Tibial nerve (tissue), 4 donors: ENCODE measurements around the gene IGF2BP1. TPM values are rescaled to one million over a fixed set of nuclear protein-coding genes. Genes with fewer than 3 reads are reported as not detected.

Source experiments
- DNase-seq, 2 donors: peaks; one replicate each; pipeline ENCODE4 v3.0.0-alpha.2; 2019; ENCODE audit warnings: low spot score in 2 of 2
- H3K27ac ChIP-seq, 4 donors: fragments of 200-600 bp; sonication (generic) in 3 of 4; one replicate each; pipeline ENCODE4 v1.5.1; 2017 to 2019; ENCODE audit warnings: mild to moderate bottlenecking in 1 of 4
- H3K27me3 ChIP-seq, 2 donors: fragments of 200-600 bp; sonication (generic) in 1 of 2; one replicate each; pipeline versions ENCODE4 v1.5.1 to v1.6.0; 2017 to 2019
- H3K36me3 ChIP-seq, 3 donors: fragments of 200-600 bp; sonication (generic); one replicate each; pipeline ENCODE4 v1.5.1; 2018 to 2019
- H3K4me1 ChIP-seq, 4 donors: fragments of 200-600 bp; sonication (generic) in 3 of 4; one replicate each; pipeline ENCODE4 v1.5.1; 2017 to 2019
- H3K4me3 ChIP-seq, 4 donors: fragments of 200-600 bp; sonication (generic) in 3 of 4; one replicate each; pipeline ENCODE4 v1.5.1; 2017 to 2019; ENCODE audit warnings: mild to moderate bottlenecking in 1 of 4, moderate library complexity in 1 of 4
- H3K9me3 ChIP-seq, 4 donors: fragments of 200-600 bp; sonication (generic) in 3 of 4; one replicate each; pipeline ENCODE4 v1.5.1; 2017 to 2019
- EP300 ChIP-seq, 2 donors: sonication (generic); formaldehyde crosslinking; IDR thresholded peaks; one replicate each; pipeline ENCODE4 v1.6.1; 2017; ENCODE audit warnings: antibody characterized with exemption in 2 of 2, mild to moderate bottlenecking in 1 of 2
- POLR2A ChIP-seq, 2 donors: fragments of 450-650 bp; IDR thresholded peaks; one replicate each; pipeline ENCODE4 v1.6.1; 2017; ENCODE audit warnings: antibody characterized with exemption in 2 of 2, mild to moderate bottlenecking in 2 of 2, moderate library complexity in 2 of 2
- WGBS, 2 donors: methylation state at CpG; one replicate each; pipeline ENCODE4 v1.1.5; 2018; 5-methylcytosine and 5-hydroxymethylcytosine counted together
- total RNA-seq, 4 donors: library from RNA; depleted of rRNA; stranded (reverse); fragments of >200 nt; gene quantifications; one replicate each; pipeline ENCODE4 v1.1.0, GENCODE V29; 2016
- TF ChIP-seq, protein P1 (sequence below), 5 experiments: fragments of 200-600 bp in 3 of 5; fragments of 450-650 bp in 2 of 5; sonication (generic) in 3 of 5; IDR thresholded peaks; one replicate each; pipeline ENCODE4 v1.5.1; 2016 to 2019; ENCODE audit warnings: antibody characterized with exemption in 5 of 5, mild to moderate bottlenecking in 3 of 5, moderate library complexity in 2 of 5

IGF2BP1 gene
- total RNA-seq, 4 donors from 2014 or later, result not detected

DNA sequence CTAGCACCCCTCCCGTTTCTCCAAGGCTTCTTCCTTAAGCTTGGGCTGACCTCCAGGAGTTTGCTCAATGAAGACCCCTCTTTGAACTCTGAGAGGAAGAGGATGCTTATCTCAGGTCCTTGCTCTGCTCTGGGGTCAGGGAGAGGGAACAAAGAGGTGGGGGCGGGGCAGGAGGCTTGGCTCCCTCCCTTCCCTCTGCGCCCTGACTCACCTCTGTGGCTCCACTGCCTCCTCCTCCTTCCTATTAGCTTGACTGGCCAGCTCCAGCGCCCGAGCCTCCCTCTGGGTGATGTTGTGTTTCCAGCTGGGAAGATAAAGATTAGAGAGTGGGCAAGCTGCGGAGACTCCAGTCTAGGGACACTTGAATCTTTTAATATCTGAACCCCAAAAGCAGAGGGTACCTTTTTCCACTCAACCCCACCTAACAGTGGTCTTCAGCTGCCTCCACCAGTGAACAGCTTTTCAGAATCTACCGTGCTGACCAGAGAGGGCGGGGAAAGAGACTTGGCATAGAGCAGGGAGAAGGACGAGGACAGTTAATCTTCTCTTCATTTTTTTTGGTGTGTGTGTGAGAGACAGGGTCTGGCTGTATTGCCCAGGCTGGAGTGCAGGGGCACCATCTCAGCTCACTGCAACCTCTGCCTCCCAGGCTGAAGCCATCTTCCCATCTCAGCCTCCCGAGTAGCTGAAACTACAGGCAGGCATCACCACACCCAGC lies 35.5 kb upstream of the IGF2BP1 start:
- Histone ChIP-seq H3K4me3 (no peak overlapping the region), H3K27me3 (peaks cover 0 to 61% of the 10 kb centered on the region in 2 donors), H3K36me3 (no peaks in the 10 kb centered on the region), H3K27ac (no peak overlapping the region), H3K9me3 (no peaks in the 10 kb centered on the region), H3K4me1 (no peaks in the 10 kb centered on the region)
- TF ChIP-seq POLR2A (IDR thresholded peaks at IDR 0.05) (no peak), EP300 (IDR thresholded peaks at IDR 0.05) (no peak)
- TF ChIP-seq, protein P1, sequence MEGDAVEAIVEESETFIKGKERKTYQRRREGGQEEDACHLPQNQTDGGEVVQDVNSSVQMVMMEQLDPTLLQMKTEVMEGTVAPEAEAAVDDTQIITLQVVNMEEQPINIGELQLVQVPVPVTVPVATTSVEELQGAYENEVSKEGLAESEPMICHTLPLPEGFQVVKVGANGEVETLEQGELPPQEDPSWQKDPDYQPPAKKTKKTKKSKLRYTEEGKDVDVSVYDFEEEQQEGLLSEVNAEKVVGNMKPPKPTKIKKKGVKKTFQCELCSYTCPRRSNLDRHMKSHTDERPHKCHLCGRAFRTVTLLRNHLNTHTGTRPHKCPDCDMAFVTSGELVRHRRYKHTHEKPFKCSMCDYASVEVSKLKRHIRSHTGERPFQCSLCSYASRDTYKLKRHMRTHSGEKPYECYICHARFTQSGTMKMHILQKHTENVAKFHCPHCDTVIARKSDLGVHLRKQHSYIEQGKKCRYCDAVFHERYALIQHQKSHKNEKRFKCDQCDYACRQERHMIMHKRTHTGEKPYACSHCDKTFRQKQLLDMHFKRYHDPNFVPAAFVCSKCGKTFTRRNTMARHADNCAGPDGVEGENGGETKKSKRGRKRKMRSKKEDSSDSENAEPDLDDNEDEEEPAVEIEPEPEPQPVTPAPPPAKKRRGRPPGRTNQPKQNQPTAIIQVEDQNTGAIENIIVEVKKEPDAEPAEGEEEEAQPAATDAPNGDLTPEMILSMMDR (IDR thresholded peaks at IDR 0.05), result no peak
- 25 to 31% methylated on average over 10 of the region's 10 CpGs for WGBS, 2 donors
- DNase-seq, result no peak

DNA sequence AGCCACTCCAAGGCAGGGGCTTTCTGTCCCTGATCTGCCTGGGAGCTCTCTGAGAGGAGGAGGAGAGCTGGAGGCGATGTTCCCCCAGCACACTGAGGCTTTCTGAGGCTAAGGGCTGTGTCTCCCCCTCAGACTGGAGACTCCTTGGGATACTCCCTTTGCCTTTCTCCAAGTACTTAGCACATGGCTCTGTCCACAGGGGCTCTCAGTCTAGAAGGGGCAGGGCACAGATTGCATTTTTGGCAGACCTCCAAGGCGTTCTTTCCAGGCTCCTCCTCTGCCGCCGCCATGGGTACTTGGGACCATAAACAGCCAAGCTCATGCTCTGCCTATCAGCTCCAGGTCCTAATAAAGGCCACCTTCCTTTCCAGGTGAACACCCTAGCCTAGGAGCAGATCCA lies 27.0 kb upstream of the IGF2BP1 start:
- Histone ChIP-seq H3K4me3 (no peak overlapping the region), H3K36me3 (no peaks in the 10 kb centered on the region), H3K27me3 (peaks cover 0 to 79% of the 10 kb centered on the region in 2 donors), H3K9me3 (no peaks in the 10 kb centered on the region), H3K4me1 (peaks cover 0 to 3% (median 0%) of the 10 kb centered on the region in 4 donors), H3K27ac (no peak overlapping the region)
- DNase-seq, result no peak
- TF ChIP-seq EP300 (IDR thresholded peaks at IDR 0.05) (no peak), POLR2A (IDR thresholded peaks at IDR 0.05) (no peak)
- TF ChIP-seq, protein P1 (IDR thresholded peaks at IDR 0.05), result no peak
- WGBS, 2 donors, result 33 to 36% methylated on average over 4 of the region's 4 CpGs

DNA sequence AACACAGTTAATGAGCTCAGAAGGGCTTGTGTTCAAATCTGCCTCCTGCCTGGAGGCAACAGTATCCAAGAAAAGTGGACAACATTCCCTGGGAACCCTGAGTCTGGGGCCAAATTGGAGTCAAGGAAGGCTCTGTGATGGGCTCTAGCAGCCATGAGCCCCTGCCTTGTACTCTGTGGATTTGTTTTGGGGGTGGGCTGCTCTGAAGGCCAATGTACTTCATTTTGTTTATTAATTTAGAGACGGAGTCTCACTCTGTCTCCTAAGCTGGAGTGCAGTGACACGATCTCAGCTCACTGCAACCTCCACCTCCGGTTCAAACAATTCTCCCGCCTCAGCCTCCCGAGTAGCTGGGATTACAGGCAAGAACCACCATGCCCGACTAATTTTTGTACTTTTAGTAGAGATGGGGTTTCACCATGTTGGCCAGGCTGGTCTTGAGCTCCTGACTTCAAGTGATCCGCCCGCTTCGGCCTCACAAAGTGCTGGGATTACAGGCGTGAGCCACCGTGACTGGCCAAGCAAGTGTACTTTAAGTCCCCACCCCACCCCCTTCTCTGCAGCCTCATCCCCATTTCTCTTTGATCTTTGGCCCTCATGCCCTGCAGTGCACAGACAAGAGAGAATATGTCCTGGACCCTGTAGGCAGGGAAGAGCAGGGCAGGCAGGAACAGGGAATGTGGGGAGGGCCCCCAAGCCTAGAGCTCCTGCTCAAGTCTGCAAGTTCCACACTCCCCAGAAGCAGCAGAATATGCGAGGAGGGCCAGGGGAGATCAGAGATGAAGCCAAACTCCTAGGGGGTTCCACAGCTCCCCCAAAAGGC lies 26.1 kb upstream of the IGF2BP1 start:
- no peak for TF ChIP-seq EP300 (IDR thresholded peaks at IDR 0.05)
- TF ChIP-seq, protein P1 (IDR thresholded peaks at IDR 0.05), result no peak
- TF ChIP-seq POLR2A (IDR thresholded peaks at IDR 0.05), result no peak
- H3K4me3 ChIP-seq, result no peak overlapping the region
- no peaks in the 10 kb centered on the region for H3K9me3 ChIP-seq
- H3K27ac ChIP-seq, result no peak overlapping the region
- peaks cover 0 to 3% (median 0%) of the 10 kb centered on the region in 4 donors for H3K4me1 ChIP-seq
- peaks cover 0 to 80% of the 10 kb centered on the region in 2 donors for H3K27me3 ChIP-seq
- 71 to 79% methylated on average over 12 of the region's 12 CpGs for WGBS, 2 donors
- H3K36me3 ChIP-seq, result no peaks in the 10 kb centered on the region
- DNase-seq, result no peak

DNA sequence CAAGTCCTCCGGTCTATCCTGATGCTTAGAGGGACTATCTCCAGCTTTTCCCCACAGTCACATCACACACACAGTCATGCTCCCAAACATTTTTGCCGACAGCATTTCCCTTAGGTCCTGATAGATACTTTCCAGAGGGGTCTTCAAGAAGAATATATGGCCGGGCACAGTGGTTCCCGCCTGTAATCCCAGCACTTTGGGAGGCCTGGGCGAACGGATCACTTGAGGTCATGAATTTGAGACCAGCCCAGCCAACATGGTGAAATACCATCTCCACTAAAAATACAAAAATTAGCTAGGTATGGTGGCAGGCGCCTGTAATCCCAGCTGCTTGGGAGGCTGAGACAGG lies 24.5 kb upstream of the IGF2BP1 start:
- Histone ChIP-seq H3K4me3 (no peak overlapping the region), H3K4me1 (peaks cover 0 to 3% (median 0%) of the 10 kb centered on the region in 4 donors), H3K27me3 (peaks cover 0 to 83% of the 10 kb centered on the region in 2 donors), H3K9me3 (no peaks in the 10 kb centered on the region), H3K36me3 (no peaks in the 10 kb centered on the region), H3K27ac (no peak overlapping the region)
- TF ChIP-seq POLR2A (IDR thresholded peaks at IDR 0.05) (no peak), EP300 (IDR thresholded peaks at IDR 0.05) (no peak)
- TF ChIP-seq, protein P1 (IDR thresholded peaks at IDR 0.05), result no peak
- 65 to 80% methylated on average over 7 of the region's 7 CpGs for WGBS, 2 donors
- DNase-seq, result no peak

DNA sequence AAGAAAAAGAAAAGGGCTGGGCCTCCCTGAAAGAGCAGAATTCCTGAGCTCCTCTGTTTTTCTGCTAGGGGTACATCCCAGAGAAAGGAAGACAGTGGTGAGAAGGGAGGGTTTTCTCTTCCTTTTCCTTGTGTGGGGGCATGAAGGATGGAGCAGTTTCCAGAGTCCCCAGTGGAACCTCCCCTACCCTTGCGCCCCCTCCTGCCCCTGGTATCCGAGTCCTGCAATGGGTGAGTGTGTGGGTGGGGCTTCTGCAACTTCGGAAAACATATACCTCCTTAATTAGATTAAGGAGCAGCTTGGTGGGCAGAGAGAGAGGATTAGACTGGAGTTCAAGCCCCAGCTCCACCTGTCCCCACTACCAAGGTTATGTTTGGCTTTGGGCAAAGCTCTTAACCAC lies 23.4 kb upstream of the IGF2BP1 start:
- H3K4me1 ChIP-seq, result peaks cover 0 to 3% (median 0%) of the 10 kb centered on the region in 4 donors
- H3K36me3 ChIP-seq, result no peaks in the 10 kb centered on the region
- H3K9me3 ChIP-seq, result no peaks in the 10 kb centered on the region
- TF ChIP-seq POLR2A (IDR thresholded peaks at IDR 0.05) (no peak), EP300 (IDR thresholded peaks at IDR 0.05) (no peak)
- TF ChIP-seq, protein P1 (IDR thresholded peaks at IDR 0.05), result no peak
- no peak overlapping the region for H3K27ac ChIP-seq
- H3K27me3 ChIP-seq, result peaks cover 0 to 74% of the 10 kb centered on the region in 2 donors
- 38 to 47% methylated on average over 3 of the region's 3 CpGs for WGBS, 2 donors
- no peak overlapping the region for H3K4me3 ChIP-seq
- DNase-seq, result no peak
